OCI-LY7 (cell line): ENCODE results near the gene CMIP.

ENCODE experiments used
- CTCF ChIP-seq: fragments of 200-600 bp; sonication (generic); conservative IDR thresholded peaks from 2 replicates; pipeline ENCODE4 v1.5.1; 2014; ENCODE audit warnings: mild to moderate bottlenecking, antibody characterized with exemption, low read length, moderate library complexity, mixed read lengths
- EZH2phosphoT487 ChIP-seq: fragments of 200-600 bp; sonication (generic); IDR thresholded peaks from 2 replicates; pipeline ENCODE4 v1.6.1; 2018; ENCODE audit warnings: low read depth, borderline replicate concordance, mild to moderate bottlenecking, mixed run types, antibody characterized with exemption, low read length, moderate library complexity, mixed read lengths

- no peak for TF ChIP-seq CTCF
- no peak for TF ChIP-seq EZH2phosphoT487
Observed at GRCh38 chr16:81702506-81702905, 257.9 kb downstream of the CMIP start.
